HCT116 (cell line): ENCODE data around the gene TPM2. TPM values are rescaled to one million over a fixed set of nuclear protein-coding genes. Genes with fewer than 3 reads are reported as not detected.

ENCODE experiments used
- ATAC-seq: fragments of 200-7000 bp; cut with Tn5 transposase; 2 replicates; pipeline ENCODE4 v1.9.1; 2020; ENCODE audit warnings: mild to moderate bottlenecking, moderate library complexity
- BruUV-seq: library from RNA; stranded (reverse); fragments of 400-500 nt; replicated peaks from 2 replicates; lab custom pipeline; 2021; lab: Mats Ljungman, UMichigan
- CTCF ChIA-PET: fragments of 300-600 bp; sonication (Branson Sonifier 250); formaldehyde crosslinking; loops from one replicate; lab custom pipeline; 2021; ENCODE audit warnings: antibody characterized with exemption; lab: Charles Lee
- POLR2A ChIA-PET: fragments of 300-600, 350-600 bp; sonication (Branson Sonifier 250); formaldehyde crosslinking; loops from one replicate; lab custom pipeline; 2021; ENCODE audit warnings: antibody characterized with exemption; lab: Charles Lee
- RAD21 ChIA-PET, 2 experiments: fragments of 300-600 bp; sonication (Branson Sonifier 250); formaldehyde crosslinking; loops; one replicate each; lab custom pipeline; 2023; ENCODE audit warnings: low total read pairs in 2 of 2; ENCODE audit not compliant: uncharacterized antibody in 2 of 2, unreplicated experiment in 2 of 2, low non-redundant PET in 1 of 2; lab: Charles Lee
- DNase-seq: peaks from one replicate; pipeline ENCODE4 v3.0.0-alpha.2; 2010; ENCODE audit warnings: low read depth, low spot score
- H2AFZ ChIP-seq: fragments of 200-600 bp; shearing (Covaris generic), sonication (generic); 2 replicates; pipeline ENCODE4 v1.6.1; 2017; ENCODE audit warnings: low read depth, mixed run types, mixed read lengths, antibody characterized with exemption, low read length; ENCODE audit not compliant: poor library complexity, severe bottlenecking
- H3K27ac ChIP-seq: 2 replicates; pipeline ENCODE4 v1.5.1; 2012; ENCODE audit warnings: low read depth, low read length
- H3K27me3 ChIP-seq: fragments of 200-600 bp; sonication (generic); 2 replicates; pipeline ENCODE4 v1.6.1; 2016; ENCODE audit warnings: mixed run types, low read length, mixed read lengths; ENCODE audit not compliant: insufficient read depth
- H3K36me3 ChIP-seq, 2 experiments: fragments of 200-500 bp in 1 of 2; fragments of 200-600 bp in 1 of 2; sonication (Bioruptor generic) in 1 of 2; sonication (generic) in 1 of 2; 2 replicates each; pipeline versions ENCODE4 v1.5.1 to v1.6.1; 2014 to 2016; ENCODE audit warnings: low read length in 2 of 2, inconsistent platforms in 1 of 2, mixed read lengths in 1 of 2, mixed run types in 1 of 2; ENCODE audit not compliant: insufficient read depth in 2 of 2, control insufficient read depth in 1 of 2
- H3K4me1 ChIP-seq, 2 experiments: fragments of 200-600 bp in 1 of 2; sonication (generic) in 1 of 2; 2 replicates each; pipeline versions ENCODE4 v1.5.1 to v1.6.1; 2012 to 2017; ENCODE audit warnings: low read length in 2 of 2, inconsistent platforms in 1 of 2, mild to moderate bottlenecking in 1 of 2, mixed read lengths in 1 of 2, mixed run types in 1 of 2, moderate library complexity in 1 of 2; ENCODE audit not compliant: insufficient read depth in 2 of 2, control insufficient read depth in 1 of 2
- H3K4me2 ChIP-seq: fragments of 200-600 bp; sonication (generic); 2 replicates; pipeline ENCODE4 v1.6.1; 2017; ENCODE audit warnings: mixed run types, low read length, mixed read lengths
- H3K4me3 ChIP-seq, 2 experiments: fragments of 200-600 bp in 1 of 2; sonication (generic) in 1 of 2; replicated peaks in 1 of 2; 2 replicates each; pipeline ENCODE4 v1.5.1; 2011 to 2016; ENCODE audit warnings: low read length in 2 of 2, control low read depth in 1 of 2, low read depth in 1 of 2, mild to moderate bottlenecking in 1 of 2, mixed read lengths in 1 of 2, mixed run types in 1 of 2
- H3K79me2 ChIP-seq: fragments of 200-600 bp; sonication (generic); 2 replicates; pipeline ENCODE4 v1.6.1; 2017; ENCODE audit warnings: mild to moderate bottlenecking, mixed run types, low read length, moderate library complexity, mixed read lengths; ENCODE audit not compliant: insufficient read depth
- H3K9ac ChIP-seq: fragments of 200-600 bp; sonication (generic); 2 replicates; pipeline ENCODE4 v1.6.1; 2016; ENCODE audit warnings: low read length, mixed read lengths
- H3K9me2 ChIP-seq: fragments of 200-600 bp; sonication (generic), shearing (Covaris generic); 2 replicates; pipeline ENCODE4 v1.6.1; 2017; ENCODE audit warnings: mixed run types, mild to moderate bottlenecking, moderate library complexity; ENCODE audit not compliant: insufficient read depth
- H3K9me3 ChIP-seq, 2 experiments: fragments of 200-500 bp in 1 of 2; fragments of 200-600 bp in 1 of 2; sonication (Bioruptor generic) in 1 of 2; sonication (generic) in 1 of 2; 2 replicates each; pipeline ENCODE4 v1.6.1; 2014 to 2017; ENCODE audit warnings: low read length in 2 of 2, mixed read lengths in 2 of 2, inconsistent platforms in 1 of 2, low read depth in 1 of 2, mild to moderate bottlenecking in 1 of 2, mixed run types in 1 of 2, moderate library complexity in 1 of 2; ENCODE audit not compliant: control insufficient read depth in 1 of 2, insufficient read depth in 1 of 2
- H4K20me1 ChIP-seq: fragments of 200-600 bp; sonication (generic), shearing (Covaris generic); 2 replicates; pipeline ENCODE4 v1.6.1; 2017; ENCODE audit warnings: mixed run types, mild to moderate bottlenecking, moderate library complexity; ENCODE audit not compliant: insufficient read depth
- CBX3 ChIP-seq: IDR thresholded peaks from 2 replicates; pipeline ENCODE4 v1.6.1; 2012; ENCODE audit warnings: low read depth
- CEBPB ChIP-seq: IDR thresholded peaks from 2 replicates; pipeline ENCODE4 v1.6.1; 2012; ENCODE audit warnings: low read depth
- EGR1 ChIP-seq: IDR thresholded peaks from 2 replicates; pipeline ENCODE4 v1.6.1; 2012; ENCODE audit warnings: low read depth
- ELF1 ChIP-seq: IDR thresholded peaks from 2 replicates; pipeline ENCODE4 v1.6.1; 2012; ENCODE audit warnings: low read depth, borderline replicate concordance
- EZH2 ChIP-seq: fragments of 200-600 bp; sonication (generic); IDR thresholded peaks from 2 replicates; pipeline ENCODE4 v1.6.1; 2017; ENCODE audit warnings: antibody characterized with exemption, mixed run types
- JUND ChIP-seq: IDR thresholded peaks from 2 replicates; pipeline ENCODE4 v1.6.1; 2012
- SIN3A ChIP-seq: IDR thresholded peaks from 2 replicates; pipeline ENCODE4 v1.6.1; 2012; ENCODE audit warnings: low read depth
- SP1 ChIP-seq: IDR thresholded peaks from 2 replicates; pipeline ENCODE4 v1.6.1; 2012; ENCODE audit warnings: low read depth
- SRF ChIP-seq: IDR thresholded peaks from 2 replicates; pipeline ENCODE4 v1.6.1; 2012; ENCODE audit warnings: low read depth
- TCF7L2 ChIP-seq: IDR thresholded peaks from 2 replicates; pipeline ENCODE4 v1.7.0; 2011; ENCODE audit warnings: borderline replicate concordance, inconsistent platforms; ENCODE audit not compliant: insufficient read depth, insufficient read length; ENCODE audit errors: extremely low read depth
- YY1 ChIP-seq: IDR thresholded peaks from 2 replicates; pipeline ENCODE4 v1.6.1; 2011; ENCODE audit warnings: low read length, low read depth, moderate library complexity, mild to moderate bottlenecking; ENCODE audit not compliant: insufficient replicate concordance; ENCODE audit errors: extremely low read depth
- ZFX ChIP-seq: fragments of 450-650 bp; IDR thresholded peaks from 2 replicates; pipeline ENCODE4 v1.6.1; 2017
- ZNF274 ChIP-seq: fragments of 200-500 bp; sonication (Bioruptor generic); IDR thresholded peaks from 2 replicates; pipeline ENCODE4 v1.6.1; 2014; ENCODE audit warnings: mild to moderate bottlenecking, low read depth, low read length, inconsistent platforms
- intact Hi-C: fragments of 100-400 bp; cut with micrococcal nuclease; formaldehyde crosslinking; loops from 2 replicates; pipeline ENCODE4 v1.10.0; 2022
- total RNA-seq: library from RNA; stranded (reverse); gene quantifications from one replicate; pipeline ENCODE4 v1.2.1, GENCODE V29; 2021; ENCODE audit not compliant: unreplicated experiment
- TF ChIP-seq, protein P1 (sequence below): IDR thresholded peaks from 2 replicates; pipeline ENCODE4 v1.6.1; 2011; ENCODE audit warnings: mild to moderate bottlenecking, low read length, moderate library complexity; ENCODE audit not compliant: insufficient replicate concordance; ENCODE audit errors: extremely low read depth
- TF ChIP-seq, protein P2 (sequence below): IDR thresholded peaks from 2 replicates; pipeline ENCODE4 v1.6.1; 2012; ENCODE audit warnings: low read depth
- TF ChIP-seq, protein P3 (sequence below): IDR thresholded peaks from 2 replicates; pipeline ENCODE4 v1.6.1; 2012
- TF ChIP-seq, protein P4 (sequence below): IDR thresholded peaks from 2 replicates; pipeline ENCODE4 v1.6.1; 2012
- TF ChIP-seq, protein P5 (sequence below), 3 experiments: fragments of 200-600 bp in 1 of 3; sonication (generic) in 1 of 3; IDR thresholded peaks in 2 of 3; conservative IDR thresholded peaks in 1 of 3; 2 replicates each; pipeline ENCODE4 v1.5.1; 2012 to 2017; ENCODE audit warnings: low read depth in 2 of 3, low read length in 2 of 3, antibody characterized with exemption in 1 of 3, borderline replicate concordance in 1 of 3, control low read depth in 1 of 3, mild to moderate bottlenecking in 1 of 3, mixed read lengths in 1 of 3, mixed run types in 1 of 3, moderate library complexity in 1 of 3; ENCODE audit not compliant: insufficient read depth in 1 of 3

The TPM2 gene
- total RNA-seq, 1 experiment from 2014 or later = 278 TPM

DNA sequence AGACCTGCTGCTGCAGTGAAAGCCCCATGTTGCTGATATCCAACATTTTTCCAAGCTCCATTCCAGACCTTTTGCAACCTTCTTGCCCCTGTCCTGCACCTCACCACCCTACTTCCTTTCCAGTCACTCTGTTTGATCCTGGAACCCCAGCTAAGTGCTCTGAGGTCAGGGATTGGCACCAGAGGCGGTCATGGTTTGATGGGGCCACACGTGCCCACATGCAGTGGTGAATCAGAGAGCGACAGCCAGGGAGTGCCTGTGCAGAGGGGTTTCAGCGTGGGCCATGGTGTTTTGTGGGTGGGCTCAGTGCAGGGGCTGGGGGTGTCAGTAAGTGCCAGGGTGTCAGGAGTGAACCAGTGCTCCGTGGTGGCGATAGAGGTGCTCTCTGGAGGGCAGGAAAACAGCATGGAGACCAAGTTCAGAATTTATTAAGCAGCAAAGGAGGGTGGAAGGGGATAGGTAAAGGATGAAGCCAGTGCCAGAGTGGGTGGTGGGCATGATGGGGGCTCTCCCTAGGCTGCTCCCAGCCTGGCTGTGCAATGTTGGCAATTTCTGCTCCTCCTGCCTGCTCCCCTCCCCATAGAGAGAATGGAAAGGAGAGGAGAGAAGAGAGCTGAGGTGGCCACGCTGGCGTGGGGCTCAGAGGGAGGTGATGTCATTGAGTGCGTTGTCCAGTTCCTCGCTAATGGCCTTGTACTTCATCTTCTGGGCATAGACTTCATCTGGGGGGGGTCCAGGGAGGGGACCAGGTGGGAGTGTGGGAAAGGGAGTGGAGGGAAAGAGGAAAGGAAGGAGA lies 7.0 kb downstream of the TPM2 start:
- H3K9me2 ChIP-seq = no peaks in the 10 kb centered on the region
- intact Hi-C loops = no loop called here
- no peak overlapping the region for H3K27ac ChIP-seq
- no peaks in the 10 kb centered on the region for H3K27me3 ChIP-seq
- BruUV-seq = no TSS peak
- H3K9ac ChIP-seq = no peak overlapping the region
- TF ChIP-seq SIN3A (no peak), SP1 (no peak), ZFX (no peak), CBX3 (no peak), EGR1 (no peak), SRF (no peak), EZH2 (no peak), CEBPB (no peak), JUND (no peak), ELF1 (no peak), TCF7L2 (no peak), ZNF274 (no peak), YY1 (no peak)
- TF ChIP-seq, protein P1, sequence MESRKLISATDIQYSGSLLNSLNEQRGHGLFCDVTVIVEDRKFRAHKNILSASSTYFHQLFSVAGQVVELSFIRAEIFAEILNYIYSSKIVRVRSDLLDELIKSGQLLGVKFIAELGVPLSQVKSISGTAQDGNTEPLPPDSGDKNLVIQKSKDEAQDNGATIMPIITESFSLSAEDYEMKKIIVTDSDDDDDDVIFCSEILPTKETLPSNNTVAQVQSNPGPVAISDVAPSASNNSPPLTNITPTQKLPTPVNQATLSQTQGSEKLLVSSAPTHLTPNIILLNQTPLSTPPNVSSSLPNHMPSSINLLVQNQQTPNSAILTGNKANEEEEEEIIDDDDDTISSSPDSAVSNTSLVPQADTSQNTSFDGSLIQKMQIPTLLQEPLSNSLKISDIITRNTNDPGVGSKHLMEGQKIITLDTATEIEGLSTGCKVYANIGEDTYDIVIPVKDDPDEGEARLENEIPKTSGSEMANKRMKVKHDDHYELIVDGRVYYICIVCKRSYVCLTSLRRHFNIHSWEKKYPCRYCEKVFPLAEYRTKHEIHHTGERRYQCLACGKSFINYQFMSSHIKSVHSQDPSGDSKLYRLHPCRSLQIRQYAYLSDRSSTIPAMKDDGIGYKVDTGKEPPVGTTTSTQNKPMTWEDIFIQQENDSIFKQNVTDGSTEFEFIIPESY = no peak
- TF ChIP-seq, protein P2, sequence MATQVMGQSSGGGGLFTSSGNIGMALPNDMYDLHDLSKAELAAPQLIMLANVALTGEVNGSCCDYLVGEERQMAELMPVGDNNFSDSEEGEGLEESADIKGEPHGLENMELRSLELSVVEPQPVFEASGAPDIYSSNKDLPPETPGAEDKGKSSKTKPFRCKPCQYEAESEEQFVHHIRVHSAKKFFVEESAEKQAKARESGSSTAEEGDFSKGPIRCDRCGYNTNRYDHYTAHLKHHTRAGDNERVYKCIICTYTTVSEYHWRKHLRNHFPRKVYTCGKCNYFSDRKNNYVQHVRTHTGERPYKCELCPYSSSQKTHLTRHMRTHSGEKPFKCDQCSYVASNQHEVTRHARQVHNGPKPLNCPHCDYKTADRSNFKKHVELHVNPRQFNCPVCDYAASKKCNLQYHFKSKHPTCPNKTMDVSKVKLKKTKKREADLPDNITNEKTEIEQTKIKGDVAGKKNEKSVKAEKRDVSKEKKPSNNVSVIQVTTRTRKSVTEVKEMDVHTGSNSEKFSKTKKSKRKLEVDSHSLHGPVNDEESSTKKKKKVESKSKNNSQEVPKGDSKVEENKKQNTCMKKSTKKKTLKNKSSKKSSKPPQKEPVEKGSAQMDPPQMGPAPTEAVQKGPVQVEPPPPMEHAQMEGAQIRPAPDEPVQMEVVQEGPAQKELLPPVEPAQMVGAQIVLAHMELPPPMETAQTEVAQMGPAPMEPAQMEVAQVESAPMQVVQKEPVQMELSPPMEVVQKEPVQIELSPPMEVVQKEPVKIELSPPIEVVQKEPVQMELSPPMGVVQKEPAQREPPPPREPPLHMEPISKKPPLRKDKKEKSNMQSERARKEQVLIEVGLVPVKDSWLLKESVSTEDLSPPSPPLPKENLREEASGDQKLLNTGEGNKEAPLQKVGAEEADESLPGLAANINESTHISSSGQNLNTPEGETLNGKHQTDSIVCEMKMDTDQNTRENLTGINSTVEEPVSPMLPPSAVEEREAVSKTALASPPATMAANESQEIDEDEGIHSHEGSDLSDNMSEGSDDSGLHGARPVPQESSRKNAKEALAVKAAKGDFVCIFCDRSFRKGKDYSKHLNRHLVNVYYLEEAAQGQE = no peak
- TF ChIP-seq, protein P3, sequence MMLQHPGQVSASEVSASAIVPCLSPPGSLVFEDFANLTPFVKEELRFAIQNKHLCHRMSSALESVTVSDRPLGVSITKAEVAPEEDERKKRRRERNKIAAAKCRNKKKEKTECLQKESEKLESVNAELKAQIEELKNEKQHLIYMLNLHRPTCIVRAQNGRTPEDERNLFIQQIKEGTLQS = no peak
- TF ChIP-seq, protein P4, sequence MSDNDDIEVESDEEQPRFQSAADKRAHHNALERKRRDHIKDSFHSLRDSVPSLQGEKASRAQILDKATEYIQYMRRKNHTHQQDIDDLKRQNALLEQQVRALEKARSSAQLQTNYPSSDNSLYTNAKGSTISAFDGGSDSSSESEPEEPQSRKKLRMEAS = no peak
- TF ChIP-seq, protein P5, sequence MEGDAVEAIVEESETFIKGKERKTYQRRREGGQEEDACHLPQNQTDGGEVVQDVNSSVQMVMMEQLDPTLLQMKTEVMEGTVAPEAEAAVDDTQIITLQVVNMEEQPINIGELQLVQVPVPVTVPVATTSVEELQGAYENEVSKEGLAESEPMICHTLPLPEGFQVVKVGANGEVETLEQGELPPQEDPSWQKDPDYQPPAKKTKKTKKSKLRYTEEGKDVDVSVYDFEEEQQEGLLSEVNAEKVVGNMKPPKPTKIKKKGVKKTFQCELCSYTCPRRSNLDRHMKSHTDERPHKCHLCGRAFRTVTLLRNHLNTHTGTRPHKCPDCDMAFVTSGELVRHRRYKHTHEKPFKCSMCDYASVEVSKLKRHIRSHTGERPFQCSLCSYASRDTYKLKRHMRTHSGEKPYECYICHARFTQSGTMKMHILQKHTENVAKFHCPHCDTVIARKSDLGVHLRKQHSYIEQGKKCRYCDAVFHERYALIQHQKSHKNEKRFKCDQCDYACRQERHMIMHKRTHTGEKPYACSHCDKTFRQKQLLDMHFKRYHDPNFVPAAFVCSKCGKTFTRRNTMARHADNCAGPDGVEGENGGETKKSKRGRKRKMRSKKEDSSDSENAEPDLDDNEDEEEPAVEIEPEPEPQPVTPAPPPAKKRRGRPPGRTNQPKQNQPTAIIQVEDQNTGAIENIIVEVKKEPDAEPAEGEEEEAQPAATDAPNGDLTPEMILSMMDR (IDR thresholded peaks at IDR 0.05 in 2 of 3, conservative IDR thresholded peaks at IDR 0.05 in 1 of 3; ENCODE audit: borderline replicate concordance in 1 of 3, insufficient read depth in 1 of 3, low read depth in 2 of 3, low read length in 2 of 3) = no peak
- ChIA-PET RAD21 (interaction anchor here in 1 of 2 experiments (0.6 kb wide), 1 partner anchor 897 kb away, joined by 3 read pairs; no protein-coding TSS in a partner anchor), POLR2A (interaction anchor here (1.0 kb wide), 1 partner anchor 13 kb away, joined by 3 read pairs; no protein-coding TSS in a partner anchor), CTCF (interaction anchor here (1.3 kb wide), 1 partner anchor 14 kb away, joined by 4 read pairs; no protein-coding TSS in a partner anchor)
- H3K4me1 ChIP-seq = peaks cover 3 to 5% of the 10 kb centered on the region in 2 experiments; a peak in 3 of 4 replicates
- no peak overlapping the region for H2AFZ ChIP-seq
- no peak overlapping the region for H3K4me2 ChIP-seq
- no peak overlapping the region for H3K4me3 ChIP-seq
- H3K9me3 ChIP-seq = no peaks in the 10 kb centered on the region
- peaks cover 25% of the 10 kb centered on the region for H3K79me2 ChIP-seq
- DNase-seq (no peak), ATAC-seq (no peak)
- H4K20me1 ChIP-seq = no peaks in the 10 kb centered on the region
- H3K36me3 ChIP-seq = peaks cover 44 to 56% of the 10 kb centered on the region in 2 experiments; a peak in 3 of 4 replicates
